Prostate gland (tissue), 2 donors: ENCODE results near the gene URB2. TPM values are rescaled to one million over a fixed set of nuclear protein-coding genes. Genes with fewer than 3 reads are reported as not detected.

Experiments
- DNase-seq: peaks from one replicate; pipeline ENCODE4 v3.0.0-alpha.2; 2019; ENCODE audit warnings: low spot score
- H3K27ac ChIP-seq, 2 donors: fragments of 200-600 bp; sonication (generic); 2 replicates each; pipeline ENCODE4 v1.5.1; 2017 to 2019
- H3K27me3 ChIP-seq: fragments of 200-600 bp; sonication (generic); replicated peaks from 2 replicates; pipeline ENCODE4 v1.5.1; 2019; ENCODE audit not compliant: insufficient read depth
- H3K36me3 ChIP-seq, 2 donors: fragments of 200-600 bp; sonication (generic); 1 replicate in 1 of 2; 2 replicates in 1 of 2; pipeline versions ENCODE4 v1.5.1 to v1.8.1; 2017 to 2019
- H3K4me1 ChIP-seq: fragments of 200-600 bp; sonication (generic); replicated peaks from 2 replicates; pipeline ENCODE4 v1.5.1; 2019
- H3K4me3 ChIP-seq, 2 donors: fragments of 200-600 bp; sonication (generic); 2 replicates each; pipeline ENCODE4 v1.5.1; 2017 to 2019
- H3K9me3 ChIP-seq: fragments of 200-600 bp; sonication (generic); 2 replicates; pipeline ENCODE4 v1.5.1; 2017
- POLR2A ChIP-seq: fragments of 450-650 bp; IDR thresholded peaks from one replicate; pipeline ENCODE4 v1.6.1; 2016; ENCODE audit warnings: antibody characterized with exemption, mild to moderate bottlenecking
- POLR2AphosphoS5 ChIP-seq: sonication (generic); formaldehyde crosslinking; IDR thresholded peaks from one replicate; pipeline ENCODE4 v1.6.1; 2017; ENCODE audit warnings: antibody characterized with exemption
- WGBS: methylation state at CpG from one replicate; pipeline ENCODE4 v1.1.5; 2018; 5-methylcytosine and 5-hydroxymethylcytosine counted together
- intact Hi-C: fragments of 100-400 bp; cut with DNase I; formaldehyde crosslinking; loops from one replicate; pipeline ENCODE4 v1.14.2; 2022
- total RNA-seq, 2 donors: library from RNA; depleted of rRNA; stranded (reverse); fragments of >200 nt; gene quantifications; one replicate each; pipeline ENCODE4 v1.1.0, GENCODE V29; 2016
- TF ChIP-seq, protein P1 (sequence below), 4 experiments: fragments of 200-600 bp in 2 of 4; fragments of 450-650 bp in 2 of 4; sonication (generic) in 2 of 4; IDR thresholded peaks; 1 replicate in 3 of 4; 2 replicates in 1 of 4; pipeline ENCODE4 v1.5.1; 2016 to 2019; ENCODE audit warnings: antibody characterized with exemption in 4 of 4, mild to moderate bottlenecking in 2 of 4, moderate library complexity in 2 of 4

URB2 gene
- total RNA-seq, result 10 to 100 TPM in 1 of 2 donors, 1 to 10 TPM in 1; 5.6 to 11.9 TPM

GRCh38 chr1:229625915-229626831 is at the start of gene URB2, which contains the start of gene TAF5L:
URB2 (plus strand) TSS chr1:229626247; CDS start chr1:229627634, 1,387 bp downstream.
TAF5L (minus strand) TSS chr1:229626122; CDS start chr1:229614482, 11,640 bp downstream.
- H3K4me3 ChIP-seq, result peak within 1 kb of the TSS; percentile 90 to 94
- no peaks in the 10 kb centered on the region for H3K9me3 ChIP-seq
- peaks cover 4% of the 10 kb centered on the region for H3K4me1 ChIP-seq
- WGBS, result under 1% methylated on average over 50 of the region's 97 CpGs
- peak within 1 kb of the TSS; percentile 81 to 92 for H3K27ac ChIP-seq
- intact Hi-C loops, result loop anchor here (2.0 kb wide), 1 partner anchor 67 kb away; the partner anchor contains the start of gene ABCB10
- H3K27me3 ChIP-seq, result no peaks in the 10 kb centered on the region
- no peaks in the 10 kb centered on the region for H3K36me3 ChIP-seq
- DNase-seq, result peak; percentile 83
- TF ChIP-seq POLR2A (peak; percentile 46), POLR2AphosphoS5 (no peak)
- TF ChIP-seq, protein P1, sequence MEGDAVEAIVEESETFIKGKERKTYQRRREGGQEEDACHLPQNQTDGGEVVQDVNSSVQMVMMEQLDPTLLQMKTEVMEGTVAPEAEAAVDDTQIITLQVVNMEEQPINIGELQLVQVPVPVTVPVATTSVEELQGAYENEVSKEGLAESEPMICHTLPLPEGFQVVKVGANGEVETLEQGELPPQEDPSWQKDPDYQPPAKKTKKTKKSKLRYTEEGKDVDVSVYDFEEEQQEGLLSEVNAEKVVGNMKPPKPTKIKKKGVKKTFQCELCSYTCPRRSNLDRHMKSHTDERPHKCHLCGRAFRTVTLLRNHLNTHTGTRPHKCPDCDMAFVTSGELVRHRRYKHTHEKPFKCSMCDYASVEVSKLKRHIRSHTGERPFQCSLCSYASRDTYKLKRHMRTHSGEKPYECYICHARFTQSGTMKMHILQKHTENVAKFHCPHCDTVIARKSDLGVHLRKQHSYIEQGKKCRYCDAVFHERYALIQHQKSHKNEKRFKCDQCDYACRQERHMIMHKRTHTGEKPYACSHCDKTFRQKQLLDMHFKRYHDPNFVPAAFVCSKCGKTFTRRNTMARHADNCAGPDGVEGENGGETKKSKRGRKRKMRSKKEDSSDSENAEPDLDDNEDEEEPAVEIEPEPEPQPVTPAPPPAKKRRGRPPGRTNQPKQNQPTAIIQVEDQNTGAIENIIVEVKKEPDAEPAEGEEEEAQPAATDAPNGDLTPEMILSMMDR (IDR thresholded peaks at IDR 0.05), result peak in 3 of 4 experiments; percentile 8 to 32 (median 9)

GRCh38 chr1:229578168-229579058 is 47.6 kb upstream of the URB2 start:
- H3K27me3 ChIP-seq, result no peaks in the 10 kb centered on the region
- DNase-seq, result no peak
- 64% methylated on average over 14 of the region's 14 CpGs for WGBS
- peaks cover 7% of the 10 kb centered on the region for H3K4me1 ChIP-seq
- no peak overlapping the region for H3K4me3 ChIP-seq
- peak overlapping the region; percentile 68 to 70 for H3K27ac ChIP-seq
- H3K9me3 ChIP-seq, result no peaks in the 10 kb centered on the region
- no peaks in the 10 kb centered on the region for H3K36me3 ChIP-seq
- no peak for TF ChIP-seq POLR2A
- TF ChIP-seq, protein P1 (IDR thresholded peaks at IDR 0.05), result peak in 1 of 4 experiments; percentile 26
- TF ChIP-seq POLR2AphosphoS5, result no peak
- intact Hi-C loops, result no loop called here

GRCh38 chr1:229579059-229579673 is 46.9 kb upstream of the URB2 start:
- TF ChIP-seq POLR2AphosphoS5, result peak; percentile 68
- no peak for TF ChIP-seq POLR2A
- DNase-seq, result peak; percentile 66
- peak overlapping the region; percentile 68 to 70 for H3K27ac ChIP-seq
- intact Hi-C loops, result no loop called here
- H3K27me3 ChIP-seq, result no peaks in the 10 kb centered on the region
- no peaks in the 10 kb centered on the region for H3K9me3 ChIP-seq
- peaks cover 7% of the 10 kb centered on the region for H3K4me1 ChIP-seq
- H3K36me3 ChIP-seq, result no peaks in the 10 kb centered on the region
- 2% methylated on average over 9 of the region's 9 CpGs for WGBS
- H3K4me3 ChIP-seq, result no peak overlapping the region

- no peak for TF ChIP-seq POLR2A
- no peak for TF ChIP-seq POLR2AphosphoS5
- TF ChIP-seq, protein P1 (IDR thresholded peaks at IDR 0.05), result no peak
- intact Hi-C loops, result no loop called here
- no peaks in the 10 kb centered on the region for H3K36me3 ChIP-seq
- H3K27ac ChIP-seq, result no peak overlapping the region
- no peaks in the 10 kb centered on the region for H3K9me3 ChIP-seq
- WGBS, result 91% methylated on average over 3 of the region's 3 CpGs
- DNase-seq, result no peak
- H3K4me3 ChIP-seq, result no peak overlapping the region
- H3K27me3 ChIP-seq, result no peaks in the 10 kb centered on the region
- H3K4me1 ChIP-seq, result peaks cover 7% of the 10 kb centered on the region
Observed at GRCh38 chr1:229581485-229581884, 44.6 kb upstream of the URB2 start.
